Astrocyte of the cerebellum (primary cell): Measurements from ENCODE around the gene NVL.

Experiments used
- DNase-seq: peaks from one replicate; pipeline ENCODE4 v3.0.0-alpha.2; 2011; ENCODE audit warnings: low read depth
- H3K4me3 ChIP-seq: 2 replicates; pipeline ENCODE4 v1.5.1; 2011; ENCODE audit warnings: mild to moderate bottlenecking, low read depth, low read length, moderate library complexity
- in situ Hi-C: cut with HindIII; loops from 2 replicates; pipeline ENCODE4 v1.10.0; 2017; ENCODE audit warnings: low sequenced_read_pairs
- TF ChIP-seq, protein P1 (sequence below): IDR thresholded peaks from 2 replicates; pipeline ENCODE4 v1.5.1; 2012; ENCODE audit warnings: low read length, low read depth, moderate library complexity, mild to moderate bottlenecking; ENCODE audit errors: missing control alignments

NVL gene

GRCh38 chr1:224180783-224181452, 149.1 kb downstream of the NVL start:
- no peak overlapping the region for H3K4me3 ChIP-seq
- in situ Hi-C loops, result no loop called here
- TF ChIP-seq, protein P1, sequence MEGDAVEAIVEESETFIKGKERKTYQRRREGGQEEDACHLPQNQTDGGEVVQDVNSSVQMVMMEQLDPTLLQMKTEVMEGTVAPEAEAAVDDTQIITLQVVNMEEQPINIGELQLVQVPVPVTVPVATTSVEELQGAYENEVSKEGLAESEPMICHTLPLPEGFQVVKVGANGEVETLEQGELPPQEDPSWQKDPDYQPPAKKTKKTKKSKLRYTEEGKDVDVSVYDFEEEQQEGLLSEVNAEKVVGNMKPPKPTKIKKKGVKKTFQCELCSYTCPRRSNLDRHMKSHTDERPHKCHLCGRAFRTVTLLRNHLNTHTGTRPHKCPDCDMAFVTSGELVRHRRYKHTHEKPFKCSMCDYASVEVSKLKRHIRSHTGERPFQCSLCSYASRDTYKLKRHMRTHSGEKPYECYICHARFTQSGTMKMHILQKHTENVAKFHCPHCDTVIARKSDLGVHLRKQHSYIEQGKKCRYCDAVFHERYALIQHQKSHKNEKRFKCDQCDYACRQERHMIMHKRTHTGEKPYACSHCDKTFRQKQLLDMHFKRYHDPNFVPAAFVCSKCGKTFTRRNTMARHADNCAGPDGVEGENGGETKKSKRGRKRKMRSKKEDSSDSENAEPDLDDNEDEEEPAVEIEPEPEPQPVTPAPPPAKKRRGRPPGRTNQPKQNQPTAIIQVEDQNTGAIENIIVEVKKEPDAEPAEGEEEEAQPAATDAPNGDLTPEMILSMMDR, result no peak
- no peak for DNase-seq

DNA sequence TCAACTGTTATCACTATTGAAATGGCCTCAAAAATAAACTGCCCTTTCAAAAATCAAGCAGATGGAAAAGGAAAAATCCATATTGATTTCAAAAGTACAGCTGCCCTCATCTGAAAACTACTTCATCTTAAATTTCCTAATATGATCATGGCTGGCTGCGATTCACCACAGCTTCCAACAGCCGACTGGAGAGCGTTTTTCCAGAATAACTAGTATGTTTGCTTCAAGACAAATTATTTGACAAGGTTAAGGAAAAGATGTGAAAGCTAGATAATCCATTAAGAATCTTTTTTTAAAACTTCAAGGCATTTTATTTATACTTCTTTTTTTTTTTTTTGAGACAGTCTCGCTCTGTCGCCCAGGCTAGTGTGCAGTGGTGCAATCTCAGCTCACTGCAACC, 151.1 kb downstream of the NVL start:
- in situ Hi-C loops, result no loop called here
- TF ChIP-seq, protein P1, result no peak
- no peak overlapping the region for H3K4me3 ChIP-seq
- no peak for DNase-seq

GRCh38 chr1:224177356-224177999, 152.5 kb downstream of the NVL start:
- H3K4me3 ChIP-seq, result no peak overlapping the region
- TF ChIP-seq, protein P1, result no peak
- in situ Hi-C loops, result no loop called here
- DNase-seq, result no peak
